Measurements from ENCODE around the gene MAPT. TPM values are rescaled to one million over a fixed set of nuclear protein-coding genes. Genes with fewer than 3 reads are reported as not detected.

MAPT gene
- total and polyA plus RNA-seq, 3 donors from 2014 or later, result 5.0 to 100 (median 6.1) TPM

GRCh38 chr17:46064460-46064859 lies 170.1 kb downstream of the MAPT start:
- TF ChIP-seq CTCF (IDR thresholded peaks at IDR 0.05) (no peak), POLR2A (IDR thresholded peaks at IDR 0.05) (no peak)
- H3K4me1 ChIP-seq, result no peaks in the 10 kb centered on the region
- DNase-seq, result no peak
- no peak overlapping the region for H3K4me3 ChIP-seq
- no peaks in the 10 kb centered on the region for H3K27me3 ChIP-seq
- H3K27ac ChIP-seq, result no peak overlapping the region
- WGBS, 2 donors, result 77 to 96% methylated on average over 1 of the region's 1 CpG
- H3K9me3 ChIP-seq, result no peaks in the 10 kb centered on the region
- intact Hi-C loops (cut with DNase I; ENCODE audit: low total_unique reads), result no loop called here
- no peaks in the 10 kb centered on the region for H3K36me3 ChIP-seq (ENCODE audit: low read depth, missing control alignments)

- H3K9me3 ChIP-seq, result no peaks in the 10 kb centered on the region
- WGBS, 2 donors, result 84 to 92% methylated on average over 5 of the region's 5 CpGs
- no peak for DNase-seq
- H3K36me3 ChIP-seq (ENCODE audit: low read depth, missing control alignments), result no peaks in the 10 kb centered on the region
- TF ChIP-seq POLR2A (IDR thresholded peaks at IDR 0.05) (no peak), CTCF (IDR thresholded peaks at IDR 0.05) (no peak)
- no peaks in the 10 kb centered on the region for H3K27me3 ChIP-seq
- no peak overlapping the region for H3K27ac ChIP-seq
- intact Hi-C loops (cut with DNase I; ENCODE audit: low total_unique reads), result no loop called here
- no peak overlapping the region for H3K4me3 ChIP-seq
- peaks cover 5% of the 10 kb centered on the region for H3K4me1 ChIP-seq
Observed at GRCh38 chr17:46071796-46072195, 177.4 kb downstream of the MAPT start.

GRCh38 chr17:46072998-46073397 lies 178.6 kb downstream of the MAPT start:
- 79 to 93% methylated on average over 1 of the region's 1 CpG for WGBS, 2 donors
- no peak for DNase-seq
- no peak overlapping the region for H3K27ac ChIP-seq

GRCh38 chr17:46074540-46074939 lies 180.2 kb downstream of the MAPT start:
- DNase-seq, result no peak
- WGBS, 2 donors, result 94 to 100% methylated on average over 1 of the region's 1 CpG
- intact Hi-C loops (cut with DNase I; ENCODE audit: low total_unique reads), result no loop called here
- Histone ChIP-seq H3K27me3 (no peaks in the 10 kb centered on the region), H3K27ac (no peak overlapping the region), H3K36me3 (ENCODE audit: low read depth, missing control alignments) (no peaks in the 10 kb centered on the region), H3K4me1 (peaks cover 5% of the 10 kb centered on the region), H3K9me3 (no peaks in the 10 kb centered on the region), H3K4me3 (no peak overlapping the region)
- no peak for TF ChIP-seq POLR2A (IDR thresholded peaks at IDR 0.05)
- TF ChIP-seq CTCF (IDR thresholded peaks at IDR 0.05), result no peak

More at GRCh38 chr17:46072998-46073397, 178.6 kb downstream of the MAPT start:
- H3K9me3 ChIP-seq, result no peaks in the 10 kb centered on the region
- TF ChIP-seq POLR2A (IDR thresholded peaks at IDR 0.05) (no peak), CTCF (IDR thresholded peaks at IDR 0.05) (no peak)
- intact Hi-C loops (cut with DNase I; ENCODE audit: low total_unique reads), result no loop called here
- peaks cover 5% of the 10 kb centered on the region for H3K4me1 ChIP-seq
- H3K36me3 ChIP-seq (ENCODE audit: low read depth, missing control alignments), result no peaks in the 10 kb centered on the region
- no peak overlapping the region for H3K4me3 ChIP-seq
- H3K27me3 ChIP-seq, result no peaks in the 10 kb centered on the region

Small RNA genes within 50 kb of the gene (small RNA-seq; reads per million reads assigned to genes)
- gene RF00017, result 0 reads per million in 2 donors

Other genes starting within 250 kb of the MAPT start
- gene CRHR1, start 110.2 kb upstream of the MAPT start, total RNA-seq, result 1 to 10 TPM in 1 of 2 donors, under 1 TPM in 1; 0.55 to 1.9 TPM
- 0.55 TPM for gene CRHR1, start 110.2 kb upstream of the MAPT start, polyA plus RNA-seq (ENCODE audit: insufficient read depth, low read depth, low replicate concordance)
- gene SPPL2C, start 49.7 kb upstream of the MAPT start, total RNA-seq, result 10 to 100 TPM; 21.7 to 64.7 TPM
- 58.9 TPM for gene SPPL2C, start 49.7 kb upstream of the MAPT start, polyA plus RNA-seq (ENCODE audit: insufficient read depth, low read depth, low replicate concordance)
- gene STH, start 104.7 kb downstream of the MAPT start, total RNA-seq, result 1 to 10 TPM in 1 of 2 donors, not detected in 1; 1.3 TPM
- not detected for gene STH, start 104.7 kb downstream of the MAPT start, polyA plus RNA-seq (ENCODE audit: insufficient read depth, low read depth, low replicate concordance)

Measured in testis (tissue), 3 donors.